ENCODE measurements around the gene TSSK1B.
"Not testable (repeated sequence)": the region's sequence is repeated elsewhere in the genome, so short reads cannot be mapped to it uniquely, and the experiment has no call there.

TSSK1B gene

GRCh38 chr5:113434889-113435288 is at the start of gene TSSK1B:
Gene TSSK1B, minus strand, starts transcription at chr5:113434989. Its CDS starts 150 bp downstream, at chr5:113434839.
- Mint-ChIP-seq H3K27ac (no peak within 1 kb of the TSS), H3K4me3 (no peak within 1 kb of the TSS), H3K4me1 (ENCODE audit: low read depth) (no peaks in the 10 kb centered on the region), H3K36me3 (ENCODE audit: low read depth) (no peaks in the 10 kb centered on the region), H3K9me3 (no peaks in the 10 kb centered on the region), H3K27me3 (no peaks in the 10 kb centered on the region)

- Mint-ChIP-seq H3K9me3 (no peaks in the 10 kb centered on the region), H3K4me3 (no peak overlapping the region), H3K4me1 (ENCODE audit: low read depth) (no peaks in the 10 kb centered on the region), H3K27ac (no peak overlapping the region), H3K36me3 (ENCODE audit: low read depth) (no peaks in the 10 kb centered on the region), H3K27me3 (peaks cover 46% of the 10 kb centered on the region)
Measured at GRCh38 chr5:113480243-113480642, 45.5 kb upstream of the TSSK1B start.

GRCh38 chr5:113478691-113479090 is 43.9 kb upstream of the TSSK1B start:
- Mint-ChIP-seq H3K27me3 (peaks cover 42% of the 10 kb centered on the region), H3K4me1 (ENCODE audit: low read depth) (no peaks in the 10 kb centered on the region), H3K27ac (no peak overlapping the region), H3K36me3 (ENCODE audit: low read depth) (no peaks in the 10 kb centered on the region), H3K4me3 (no peak overlapping the region), H3K9me3 (no peaks in the 10 kb centered on the region)

GRCh38 chr5:113474100-113474728 is 39.4 kb upstream of the TSSK1B start:
- Mint-ChIP-seq H3K9me3 (no peaks in the 10 kb centered on the region), H3K4me3 (no peak overlapping the region), H3K36me3 (ENCODE audit: low read depth) (no peaks in the 10 kb centered on the region), H3K27me3 (peaks cover 43% of the 10 kb centered on the region), H3K4me1 (ENCODE audit: low read depth) (no peaks in the 10 kb centered on the region), H3K27ac (no peak overlapping the region)

GRCh38 chr5:113463032-113463431 is 28.2 kb upstream of the TSSK1B start:
- Mint-ChIP-seq H3K27me3 (peaks cover 15% of the 10 kb centered on the region), H3K4me1 (ENCODE audit: low read depth) (no peaks in the 10 kb centered on the region), H3K9me3 (no peaks in the 10 kb centered on the region), H3K27ac (no peak overlapping the region), H3K36me3 (ENCODE audit: low read depth) (no peaks in the 10 kb centered on the region), H3K4me3 (no peak overlapping the region)

- not testable (repeated sequence) for H3K27ac Mint-ChIP-seq, H3K27me3 Mint-ChIP-seq
Measured at GRCh38 chr5:113457106-113457505, 22.3 kb upstream of the TSSK1B start.

GRCh38 chr5:113452941-113453340 is 18.2 kb upstream of the TSSK1B start:
- Mint-ChIP-seq H3K4me3 (no peak overlapping the region), H3K36me3 (ENCODE audit: low read depth) (no peaks in the 10 kb centered on the region), H3K27me3 (peaks cover 4% of the 10 kb centered on the region), H3K9me3 (no peaks in the 10 kb centered on the region), H3K27ac (no peak overlapping the region), H3K4me1 (ENCODE audit: low read depth) (peaks cover 4% of the 10 kb centered on the region)

More at GRCh38 chr5:113457106-113457505, 22.3 kb upstream of the TSSK1B start:
- H3K9me3 Mint-ChIP-seq; H3K36me3 Mint-ChIP-seq (ENCODE audit: low read depth); H3K4me1 Mint-ChIP-seq (ENCODE audit: low read depth); H3K4me3 Mint-ChIP-seq: not testable (repeated sequence)

- H3K27ac Mint-ChIP-seq = no peak overlapping the region
- no peak overlapping the region for H3K4me3 Mint-ChIP-seq
- H3K36me3 Mint-ChIP-seq (ENCODE audit: low read depth) = no peaks in the 10 kb centered on the region
- peaks cover 11% of the 10 kb centered on the region for H3K27me3 Mint-ChIP-seq
- H3K9me3 Mint-ChIP-seq = no peaks in the 10 kb centered on the region
- peaks cover 4% of the 10 kb centered on the region for H3K4me1 Mint-ChIP-seq (ENCODE audit: low read depth)
Measured at GRCh38 chr5:113451797-113452196, 17.0 kb upstream of the TSSK1B start.

- no peak overlapping the region for H3K27ac Mint-ChIP-seq
- peaks cover 17% of the 10 kb centered on the region for H3K27me3 Mint-ChIP-seq
- H3K36me3 Mint-ChIP-seq (ENCODE audit: low read depth) = no peaks in the 10 kb centered on the region
- peaks cover 4% of the 10 kb centered on the region for H3K4me1 Mint-ChIP-seq (ENCODE audit: low read depth)
- no peaks in the 10 kb centered on the region for H3K9me3 Mint-ChIP-seq
- H3K4me3 Mint-ChIP-seq = no peak overlapping the region
Measured at GRCh38 chr5:113450929-113451328, 16.1 kb upstream of the TSSK1B start.

GRCh38 chr5:113450462-113450861 is 15.7 kb upstream of the TSSK1B start:
- H3K4me1 Mint-ChIP-seq (ENCODE audit: low read depth) = peaks cover 4% of the 10 kb centered on the region
- H3K27me3 Mint-ChIP-seq = peaks cover 21% of the 10 kb centered on the region
- H3K9me3 Mint-ChIP-seq = no peaks in the 10 kb centered on the region
- no peak overlapping the region for H3K4me3 Mint-ChIP-seq
- no peaks in the 10 kb centered on the region for H3K36me3 Mint-ChIP-seq (ENCODE audit: low read depth)
- no peak overlapping the region for H3K27ac Mint-ChIP-seq

GRCh38 chr5:113448252-113448651 is 13.5 kb upstream of the TSSK1B start:
- Mint-ChIP-seq H3K27ac (no peak overlapping the region), H3K36me3 (ENCODE audit: low read depth) (no peaks in the 10 kb centered on the region), H3K4me1 (ENCODE audit: low read depth) (peaks cover 4% of the 10 kb centered on the region), H3K4me3 (no peak overlapping the region), H3K9me3 (no peaks in the 10 kb centered on the region), H3K27me3 (peaks cover 35% of the 10 kb centered on the region)

GRCh38 chr5:113447498-113448050 is 12.8 kb upstream of the TSSK1B start:
- peaks cover 40% of the 10 kb centered on the region for H3K27me3 Mint-ChIP-seq
- H3K36me3 Mint-ChIP-seq (ENCODE audit: low read depth) = no peaks in the 10 kb centered on the region
- no peak overlapping the region for H3K27ac Mint-ChIP-seq
- no peaks in the 10 kb centered on the region for H3K9me3 Mint-ChIP-seq
- no peak overlapping the region for H3K4me3 Mint-ChIP-seq
- H3K4me1 Mint-ChIP-seq (ENCODE audit: low read depth) = peaks cover 4% of the 10 kb centered on the region

GRCh38 chr5:113446358-113446927 is 11.7 kb upstream of the TSSK1B start:
- Mint-ChIP-seq H3K27me3 (peaks cover 45% of the 10 kb centered on the region), H3K4me1 (ENCODE audit: low read depth) (peaks cover 4% of the 10 kb centered on the region), H3K9me3 (no peaks in the 10 kb centered on the region), H3K36me3 (ENCODE audit: low read depth) (no peaks in the 10 kb centered on the region), H3K4me3 (no peak overlapping the region), H3K27ac (no peak overlapping the region)

GRCh38 chr5:113437111-113437510 is 2.3 kb upstream of the TSSK1B start:
- Mint-ChIP-seq H3K4me1 (ENCODE audit: low read depth) (no peaks in the 10 kb centered on the region), H3K36me3 (ENCODE audit: low read depth) (no peaks in the 10 kb centered on the region), H3K27ac (no peak overlapping the region), H3K4me3 (no peak overlapping the region), H3K27me3 (peaks cover 8% of the 10 kb centered on the region), H3K9me3 (no peaks in the 10 kb centered on the region)

- Mint-ChIP-seq H3K27ac (no peak overlapping the region), H3K4me1 (ENCODE audit: low read depth) (no peaks in the 10 kb centered on the region), H3K4me3 (no peak overlapping the region)
Measured at GRCh38 chr5:113435575-113435974, 786 bp upstream of the TSSK1B start.

More at GRCh38 chr5:113435575-113435974, 786 bp upstream of the TSSK1B start:
- Mint-ChIP-seq H3K27me3 (peaks cover 2% of the 10 kb centered on the region), H3K36me3 (ENCODE audit: low read depth) (no peaks in the 10 kb centered on the region), H3K9me3 (no peaks in the 10 kb centered on the region)
